ENCODE data around the gene C12orf42.

C12orf42 gene

DNA sequence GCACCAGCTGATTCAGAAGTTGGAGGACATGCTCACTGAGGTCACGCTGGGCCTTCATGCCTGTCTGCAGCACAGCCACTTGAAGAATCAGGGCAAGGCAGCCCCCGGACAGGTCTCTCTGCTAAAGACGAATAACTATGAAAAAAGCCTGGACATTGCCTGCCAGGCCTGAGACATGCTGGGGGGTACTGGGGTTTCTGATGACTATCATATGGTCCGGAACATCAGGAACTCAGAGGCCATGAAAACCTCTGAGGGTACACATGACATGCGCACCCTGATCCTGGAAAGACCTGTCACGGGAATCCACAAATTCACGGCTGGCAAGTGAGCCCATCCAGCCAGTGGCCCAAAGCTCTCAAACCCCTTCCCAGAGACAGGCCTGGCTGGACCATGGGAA, 8.8 kb upstream of the C12orf42 start:
- no peaks in the 10 kb centered on the region for H3K27me3 ChIP-seq (replicated peaks; ENCODE audit: control insufficient read depth, insufficient read depth, low read length)
- TF ChIP-seq, protein P1, sequence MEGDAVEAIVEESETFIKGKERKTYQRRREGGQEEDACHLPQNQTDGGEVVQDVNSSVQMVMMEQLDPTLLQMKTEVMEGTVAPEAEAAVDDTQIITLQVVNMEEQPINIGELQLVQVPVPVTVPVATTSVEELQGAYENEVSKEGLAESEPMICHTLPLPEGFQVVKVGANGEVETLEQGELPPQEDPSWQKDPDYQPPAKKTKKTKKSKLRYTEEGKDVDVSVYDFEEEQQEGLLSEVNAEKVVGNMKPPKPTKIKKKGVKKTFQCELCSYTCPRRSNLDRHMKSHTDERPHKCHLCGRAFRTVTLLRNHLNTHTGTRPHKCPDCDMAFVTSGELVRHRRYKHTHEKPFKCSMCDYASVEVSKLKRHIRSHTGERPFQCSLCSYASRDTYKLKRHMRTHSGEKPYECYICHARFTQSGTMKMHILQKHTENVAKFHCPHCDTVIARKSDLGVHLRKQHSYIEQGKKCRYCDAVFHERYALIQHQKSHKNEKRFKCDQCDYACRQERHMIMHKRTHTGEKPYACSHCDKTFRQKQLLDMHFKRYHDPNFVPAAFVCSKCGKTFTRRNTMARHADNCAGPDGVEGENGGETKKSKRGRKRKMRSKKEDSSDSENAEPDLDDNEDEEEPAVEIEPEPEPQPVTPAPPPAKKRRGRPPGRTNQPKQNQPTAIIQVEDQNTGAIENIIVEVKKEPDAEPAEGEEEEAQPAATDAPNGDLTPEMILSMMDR (IDR thresholded peaks at IDR 0.05; ENCODE audit: insufficient read depth, low read length, poor library complexity, severe bottlenecking): no peak
- DNase-seq (ENCODE audit: extremely low read depth, insufficient read length): no peak
- H3K4me3 ChIP-seq (replicated peaks; ENCODE audit: low read depth, low read length): no peak overlapping the region
- no peaks in the 10 kb centered on the region for H3K36me3 ChIP-seq (ENCODE audit: control insufficient read depth, insufficient read depth, low read length)

DNA sequence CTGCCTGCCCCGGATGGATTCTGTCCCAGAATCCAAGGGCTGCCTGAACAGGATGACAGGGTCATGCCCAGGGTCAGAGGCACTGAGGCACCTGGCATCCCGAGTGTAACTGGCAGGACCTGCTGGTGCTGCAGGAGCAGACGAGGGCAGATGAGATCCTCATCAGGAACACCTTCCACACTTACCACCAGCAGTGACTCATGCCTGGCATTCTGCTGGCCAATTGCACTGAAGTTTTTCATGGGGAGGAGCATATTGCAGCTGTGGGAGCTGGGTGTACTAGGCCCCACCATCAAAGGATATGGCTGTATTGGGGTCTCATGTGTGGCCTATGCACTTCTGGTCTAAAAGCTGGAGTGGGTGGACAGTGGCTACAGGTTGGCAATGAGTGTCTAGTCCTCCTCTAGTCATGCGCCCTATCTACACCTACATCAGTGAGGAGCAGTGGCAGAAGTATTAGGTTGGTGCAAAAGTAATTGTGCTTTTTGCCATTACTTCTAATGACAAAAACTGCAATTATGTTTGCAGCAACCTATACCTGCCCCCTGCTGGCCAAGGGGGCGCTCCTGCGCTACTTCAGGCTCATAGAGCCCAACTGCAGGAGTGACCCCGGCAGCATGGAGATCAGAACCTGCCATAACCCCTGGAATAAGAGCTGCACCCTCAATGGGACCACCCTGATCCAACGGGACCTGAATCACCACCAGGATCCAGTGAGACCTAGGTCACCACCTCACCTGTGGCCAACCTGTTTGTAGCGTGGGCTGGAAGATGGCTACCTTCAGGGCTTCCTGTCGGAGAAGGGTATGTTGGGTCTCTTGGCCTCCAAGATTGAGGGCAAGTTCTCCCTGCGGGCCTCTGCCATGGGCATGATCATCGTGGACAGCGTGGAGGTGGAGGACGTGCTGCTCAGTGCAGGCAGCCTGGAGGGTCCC, 8.0 kb upstream of the C12orf42 start:
- no peaks in the 10 kb centered on the region for H3K27me3 ChIP-seq (replicated peaks; ENCODE audit: control insufficient read depth, insufficient read depth, low read length)
- TF ChIP-seq, protein P1 (IDR thresholded peaks at IDR 0.05; ENCODE audit: insufficient read depth, low read length, poor library complexity, severe bottlenecking): peak; percentile 84
- H3K36me3 ChIP-seq (ENCODE audit: control insufficient read depth, insufficient read depth, low read length): no peaks in the 10 kb centered on the region
- H3K4me3 ChIP-seq (replicated peaks; ENCODE audit: low read depth, low read length): no peak overlapping the region
- peak; percentile 44 for DNase-seq (ENCODE audit: extremely low read depth, insufficient read length)

DNA sequence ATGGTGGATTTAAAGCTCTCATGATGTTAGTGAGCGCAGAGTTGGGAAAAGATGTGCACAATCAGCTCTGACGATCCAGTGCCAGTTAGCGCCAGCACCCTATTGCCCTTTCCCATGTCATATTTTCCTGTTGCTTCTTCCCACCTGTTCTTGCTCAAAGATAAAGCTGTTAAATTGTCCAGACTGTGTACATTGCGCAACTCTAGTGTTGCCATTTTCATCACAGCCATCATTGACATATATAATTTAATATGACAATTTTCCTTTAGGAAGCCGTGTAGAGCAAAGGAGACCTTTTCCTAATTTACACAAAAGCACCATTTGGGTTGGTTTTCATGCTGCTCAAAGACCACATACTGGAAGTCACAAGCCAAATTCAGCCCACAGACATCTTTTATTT, 5.7 kb upstream of the C12orf42 start:
- no peak for DNase-seq (ENCODE audit: extremely low read depth, insufficient read length)

DNA sequence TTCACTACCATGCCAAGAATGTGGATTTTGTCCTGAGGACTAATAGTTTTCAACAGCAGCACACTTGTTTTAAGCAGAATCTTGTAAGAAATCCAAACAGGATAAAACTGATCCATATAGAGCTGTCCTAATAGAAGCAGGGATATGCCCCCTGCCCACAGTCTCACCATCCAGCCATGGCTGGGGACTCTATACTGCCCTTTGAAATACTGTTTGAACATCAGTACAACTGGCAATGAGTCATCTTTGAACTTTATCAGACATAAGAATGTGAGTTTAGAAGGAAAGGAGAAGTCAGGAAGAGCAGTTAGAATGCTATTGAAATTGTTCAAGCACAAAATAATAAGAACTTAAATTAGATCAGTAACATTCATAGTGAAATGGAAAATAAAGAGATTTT, 3.8 kb upstream of the C12orf42 start:
- TF ChIP-seq, protein P1 (IDR thresholded peaks at IDR 0.05; ENCODE audit: insufficient read depth, low read length, poor library complexity, severe bottlenecking): no peak
- no peak for DNase-seq (ENCODE audit: extremely low read depth, insufficient read length)
- no peak overlapping the region for H3K4me3 ChIP-seq (replicated peaks; ENCODE audit: low read depth, low read length)
- H3K27me3 ChIP-seq (replicated peaks; ENCODE audit: control insufficient read depth, insufficient read depth, low read length): no peaks in the 10 kb centered on the region
- no peaks in the 10 kb centered on the region for H3K36me3 ChIP-seq (ENCODE audit: control insufficient read depth, insufficient read depth, low read length)

More for the DNA sequence above, 5.7 kb upstream of the C12orf42 start:
- Histone ChIP-seq H3K27me3 (replicated peaks; ENCODE audit: control insufficient read depth, insufficient read depth, low read length) (no peaks in the 10 kb centered on the region), H3K4me3 (replicated peaks; ENCODE audit: low read depth, low read length) (no peak overlapping the region), H3K36me3 (ENCODE audit: control insufficient read depth, insufficient read depth, low read length) (no peaks in the 10 kb centered on the region)
- TF ChIP-seq, protein P1 (IDR thresholded peaks at IDR 0.05; ENCODE audit: insufficient read depth, low read length, poor library complexity, severe bottlenecking): no peak

DNA sequence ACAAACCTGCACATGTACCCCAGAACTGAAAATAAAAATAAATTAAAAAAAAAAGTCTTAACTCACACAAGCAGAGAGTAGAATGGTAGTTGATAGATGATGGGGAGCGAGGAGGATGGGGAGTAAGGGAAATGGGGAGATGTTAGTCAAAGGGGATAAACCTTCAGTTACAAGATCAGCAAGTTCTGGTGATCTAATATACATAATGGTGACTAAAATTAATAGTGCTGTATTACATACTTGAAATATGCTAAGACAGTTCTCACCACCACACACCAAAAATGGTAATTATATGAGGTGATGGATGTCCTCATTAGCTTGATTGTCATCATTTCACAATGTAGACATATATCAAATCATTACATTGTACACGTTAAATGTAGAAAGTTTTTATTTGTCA, 3.2 kb upstream of the C12orf42 start:
- TF ChIP-seq, protein P1 (IDR thresholded peaks at IDR 0.05; ENCODE audit: insufficient read depth, low read length, poor library complexity, severe bottlenecking): no peak
- DNase-seq (ENCODE audit: extremely low read depth, insufficient read length): no peak
- no peak overlapping the region for H3K4me3 ChIP-seq (replicated peaks; ENCODE audit: low read depth, low read length)

More for the DNA sequence above, 3.2 kb upstream of the C12orf42 start:
- Histone ChIP-seq H3K27me3 (replicated peaks; ENCODE audit: control insufficient read depth, insufficient read depth, low read length) (no peaks in the 10 kb centered on the region), H3K36me3 (ENCODE audit: control insufficient read depth, insufficient read depth, low read length) (no peaks in the 10 kb centered on the region)

Measured in GM06990 (cell line).